DMS153 treated with DMSO at 0.1 percent for 48 hours (cell line): ENCODE data around the gene SHC2.

ENCODE experiments used
- DNase-seq: peaks from one replicate; lab custom pipeline; 2025; ENCODE audit not compliant: unreplicated experiment; lab: John Stamatoyannopoulos, UW

The SHC2 gene

DNA sequence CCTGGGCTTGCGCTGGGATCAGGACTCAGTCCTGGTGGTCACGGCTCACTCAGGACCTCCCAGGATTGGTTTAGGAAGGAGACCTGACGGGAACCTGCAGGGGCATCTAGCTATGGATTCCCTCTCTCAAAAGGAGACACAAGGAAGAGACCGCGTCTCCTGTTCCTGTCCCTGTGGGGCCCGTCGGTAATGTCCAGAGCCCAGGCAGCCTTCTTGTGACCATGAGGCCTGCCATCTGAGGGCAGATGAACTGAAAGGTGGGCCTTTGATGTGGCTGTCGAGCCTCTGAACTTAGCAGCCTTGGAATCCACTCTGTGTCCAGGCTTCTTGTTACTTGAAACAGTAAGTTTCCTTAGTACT is 84.7 kb downstream of the SHC2 start:
- DNase-seq, result no peak

DNA sequence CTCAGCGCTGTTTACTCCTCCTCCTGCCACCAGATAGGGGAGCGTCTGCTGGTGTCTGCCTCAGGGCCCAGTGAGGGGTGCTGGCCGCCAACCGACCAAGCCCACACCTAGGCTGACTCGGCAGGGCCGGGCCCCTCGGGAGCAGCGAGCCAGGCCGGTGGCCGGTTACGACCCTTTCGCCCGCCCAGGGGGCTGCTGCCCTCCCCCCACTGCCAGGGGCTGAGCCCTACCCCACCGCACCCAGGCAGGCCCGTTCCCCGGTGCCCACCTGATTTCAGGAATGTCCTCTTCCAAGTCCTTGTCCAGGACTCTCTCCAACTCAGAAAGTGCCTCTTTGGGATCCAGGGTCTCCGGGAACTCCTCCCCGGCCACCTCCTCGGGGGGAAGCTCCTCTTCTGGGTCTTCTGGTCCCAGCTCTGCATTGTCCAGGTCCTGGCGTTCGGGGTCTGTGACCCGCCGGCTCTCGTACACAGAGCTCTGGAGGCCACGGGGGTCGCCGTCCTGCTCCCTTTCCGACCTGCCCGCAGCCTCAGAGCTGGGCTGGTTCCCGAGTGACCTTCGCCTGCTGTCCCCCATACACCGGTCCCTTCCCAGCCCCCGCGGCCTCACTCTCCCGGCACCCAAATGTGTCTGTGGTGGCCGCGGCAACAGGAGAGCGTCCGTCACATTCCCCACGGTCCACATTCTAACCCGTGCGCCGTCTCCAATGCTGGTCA is 85.3 kb downstream of the SHC2 start:
- DNase-seq, result no peak

DNA sequence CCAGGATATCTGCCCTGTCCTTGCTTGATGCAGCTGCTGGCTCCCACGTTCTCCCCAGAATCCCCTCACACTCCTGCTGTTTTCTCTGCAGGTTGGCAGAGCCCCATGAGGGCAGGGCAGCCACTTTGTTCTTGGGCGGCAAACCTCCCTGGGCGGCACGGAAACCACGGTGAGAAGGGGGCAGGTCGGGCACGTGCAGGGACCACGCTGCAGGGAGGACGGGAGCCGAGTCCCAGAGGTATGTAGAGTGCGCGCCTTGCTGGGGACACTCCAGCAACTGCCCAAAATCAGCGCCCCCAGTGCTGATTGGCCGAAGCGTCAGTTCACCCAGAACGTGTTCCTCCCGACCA is 86.0 kb downstream of the SHC2 start:
- no peak for DNase-seq

DNA sequence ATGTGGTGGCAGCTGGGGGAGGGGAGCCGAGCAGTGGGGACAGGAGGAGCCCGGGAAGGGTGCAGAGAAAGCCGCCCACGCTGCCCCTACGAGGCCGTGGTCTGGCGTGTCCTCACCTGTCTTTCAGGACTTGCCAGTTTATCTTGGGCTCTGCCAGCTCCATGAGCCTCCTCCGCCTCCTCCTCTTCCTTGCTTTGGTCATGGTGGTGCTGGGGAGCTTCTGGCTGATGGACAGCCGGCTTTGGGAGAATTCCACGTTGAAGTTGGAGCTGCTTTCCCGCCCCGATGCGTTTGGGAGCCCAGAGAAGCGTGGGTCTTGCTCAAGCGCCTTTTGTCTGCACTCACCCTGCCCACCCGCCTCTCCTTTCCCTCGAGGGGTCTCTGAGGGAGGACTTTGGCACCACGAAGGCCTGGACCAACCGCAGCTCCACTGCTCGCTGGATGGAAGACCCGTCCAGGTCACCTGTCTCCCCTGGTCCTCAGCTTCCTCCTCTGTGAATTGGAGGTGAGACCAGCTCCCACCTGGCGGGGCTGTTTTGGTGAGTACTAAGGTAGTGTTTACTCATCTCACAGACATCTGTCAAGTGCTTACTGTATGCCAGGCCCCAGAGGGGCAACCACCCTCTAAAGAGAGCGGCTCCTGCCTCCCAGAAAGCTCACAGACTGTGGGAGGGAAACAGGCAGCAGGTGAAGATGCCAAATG is 86.5 kb downstream of the SHC2 start:
- DNase-seq, result peak; percentile 29

DNA sequence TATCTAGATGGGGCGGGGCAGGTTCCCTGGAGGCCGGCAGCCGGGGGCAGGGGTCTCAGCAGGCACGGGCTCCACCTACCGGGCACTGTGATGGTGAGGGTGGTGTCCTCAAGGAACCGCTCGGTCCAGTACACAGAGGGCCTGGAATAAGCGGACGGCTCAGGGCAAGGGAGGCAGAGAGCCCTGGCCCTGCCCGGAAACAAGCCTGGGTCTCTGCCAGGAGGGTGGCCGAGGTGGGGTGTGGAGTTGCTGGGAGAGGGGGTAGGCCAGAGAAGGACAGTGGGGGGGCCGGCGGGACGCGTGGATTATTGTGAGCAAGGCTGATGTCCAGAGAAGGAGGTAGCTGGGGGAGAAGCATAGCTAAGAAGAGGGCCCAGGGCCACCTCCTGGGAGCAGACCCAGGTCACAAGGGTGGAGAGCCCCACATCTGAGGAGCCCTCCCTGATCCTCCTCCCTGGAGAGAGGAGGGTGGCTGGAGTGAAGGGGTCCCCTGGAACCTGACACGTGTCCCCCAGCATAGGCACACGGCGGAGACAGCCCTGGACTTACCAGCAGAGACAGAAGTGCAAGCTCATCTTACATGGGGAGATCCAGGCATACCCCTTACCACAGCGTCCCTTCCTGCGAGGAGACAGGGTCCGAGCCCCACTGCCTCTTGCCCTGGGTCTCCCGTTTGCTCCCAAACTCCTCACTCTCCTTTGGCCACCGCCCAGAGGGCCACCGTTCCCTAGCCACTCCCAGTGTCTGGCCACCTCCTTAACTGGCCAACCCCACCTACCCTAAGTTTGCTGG is 87.2 kb downstream of the SHC2 start:
- DNase-seq, result no peak

DNA sequence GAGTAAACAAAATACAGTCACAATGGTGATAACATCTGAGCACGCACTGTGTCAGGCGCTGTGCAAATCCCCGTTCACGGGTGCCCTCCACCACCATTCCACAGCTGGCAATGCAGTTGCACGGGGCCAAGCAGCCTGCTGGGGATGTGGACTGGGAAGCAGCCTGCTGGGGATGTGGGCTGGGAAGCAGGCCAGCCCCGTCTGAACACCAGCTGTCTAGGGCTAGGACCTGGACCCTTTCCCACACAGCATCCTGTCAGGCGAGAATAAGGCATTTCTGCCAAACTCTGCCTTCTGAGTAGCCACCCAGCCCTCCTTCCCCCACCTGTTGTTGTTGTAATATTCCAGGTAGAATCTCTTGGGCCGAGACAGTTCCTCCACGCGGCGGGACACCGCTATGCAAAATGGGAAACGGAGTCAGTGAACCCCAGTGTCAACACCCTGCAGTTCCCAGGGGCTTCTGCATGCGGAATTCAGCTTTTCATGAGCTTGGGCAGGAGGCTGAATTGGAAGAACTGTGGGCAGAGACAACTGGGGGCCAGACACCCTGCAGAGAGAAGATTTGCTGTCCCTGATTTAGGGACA is 88.4 kb downstream of the SHC2 start:
- no peak for DNase-seq

DNA sequence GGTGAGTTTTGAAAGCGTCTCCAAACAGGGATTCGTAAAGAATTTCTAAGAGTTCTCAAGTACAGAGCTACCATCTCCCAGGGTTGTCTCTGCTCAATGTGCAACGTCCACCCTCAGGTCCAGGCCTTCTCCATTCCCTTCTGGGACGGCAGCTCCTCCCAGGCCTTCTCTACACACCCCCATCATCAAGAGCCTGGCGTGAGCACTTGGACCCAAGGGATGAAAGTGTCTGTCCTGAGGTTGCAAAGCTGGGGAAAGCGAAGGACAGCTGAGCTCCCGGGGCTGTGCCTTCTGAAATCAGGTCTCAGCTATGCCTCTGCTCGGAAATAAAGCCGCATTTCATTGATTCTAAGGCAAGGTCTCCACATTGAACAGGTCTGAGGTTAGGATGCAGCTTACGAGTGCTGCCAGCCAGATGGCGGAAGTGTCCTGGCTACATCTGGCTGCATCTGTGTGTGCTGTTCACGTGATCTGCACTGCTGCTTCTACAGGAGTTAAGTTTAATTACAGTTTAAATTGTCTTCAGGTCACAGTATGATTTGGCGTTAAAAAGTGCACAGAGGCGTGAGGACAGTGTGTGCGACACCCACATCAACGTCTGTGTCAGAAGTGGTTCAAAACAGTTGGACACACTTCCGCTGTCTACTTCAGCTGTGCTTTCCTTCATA is 89.2 kb downstream of the SHC2 start:
- DNase-seq, result no peak

DNA sequence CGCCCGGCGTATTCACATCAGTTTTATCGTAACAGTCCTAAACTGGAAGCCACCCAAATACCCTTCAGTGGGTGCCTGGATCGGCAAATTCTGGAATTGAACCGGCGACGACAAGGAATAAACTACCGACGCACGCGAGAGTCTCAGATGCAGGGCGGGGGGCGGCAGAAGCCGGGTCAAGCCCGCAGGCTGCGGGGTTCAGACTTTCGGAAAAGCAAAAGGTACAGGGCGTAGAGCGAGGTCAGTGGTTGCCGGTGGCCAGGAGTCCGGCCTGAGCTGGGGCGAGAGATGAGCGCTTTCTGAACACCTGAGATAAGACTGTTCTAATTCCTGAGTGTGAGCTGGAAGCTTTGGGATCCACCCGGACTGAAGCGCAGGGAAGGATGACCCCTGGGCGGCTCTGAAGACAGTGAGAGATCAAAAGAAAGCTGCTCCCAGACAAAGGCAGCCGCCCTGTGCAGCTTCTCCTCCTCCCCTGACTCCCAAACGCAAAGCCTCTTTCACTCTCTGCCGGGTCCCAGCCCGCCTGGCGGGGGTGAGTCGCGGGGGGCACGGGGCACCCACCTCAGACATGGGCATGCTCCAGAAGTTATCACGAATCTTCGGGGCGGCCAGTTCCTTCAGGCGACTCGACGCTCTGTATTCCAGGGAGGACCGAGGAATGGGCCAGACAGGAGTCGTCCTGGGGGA is 90.0 kb downstream of the SHC2 start:
- DNase-seq, result no peak

DNA sequence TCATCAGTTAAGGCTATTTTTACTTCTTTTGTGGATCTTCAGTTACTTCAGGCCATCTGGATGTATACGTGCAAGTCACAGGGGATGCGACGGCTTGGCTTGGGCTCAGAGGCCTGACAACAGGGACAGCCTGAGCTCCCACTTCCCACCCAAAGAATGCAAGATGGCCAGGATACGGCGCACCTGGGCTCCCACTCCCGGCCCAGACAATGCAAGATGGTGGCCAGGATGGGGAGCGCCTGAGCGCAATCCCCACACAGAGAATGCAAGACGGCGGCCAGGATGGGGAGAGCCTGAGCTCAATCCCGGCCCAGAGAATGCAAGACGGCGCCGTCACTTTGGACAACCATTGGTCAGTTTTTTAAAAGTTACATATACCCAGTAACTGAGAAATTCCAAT is 91.0 kb downstream of the SHC2 start:
- no peak for DNase-seq

DNA sequence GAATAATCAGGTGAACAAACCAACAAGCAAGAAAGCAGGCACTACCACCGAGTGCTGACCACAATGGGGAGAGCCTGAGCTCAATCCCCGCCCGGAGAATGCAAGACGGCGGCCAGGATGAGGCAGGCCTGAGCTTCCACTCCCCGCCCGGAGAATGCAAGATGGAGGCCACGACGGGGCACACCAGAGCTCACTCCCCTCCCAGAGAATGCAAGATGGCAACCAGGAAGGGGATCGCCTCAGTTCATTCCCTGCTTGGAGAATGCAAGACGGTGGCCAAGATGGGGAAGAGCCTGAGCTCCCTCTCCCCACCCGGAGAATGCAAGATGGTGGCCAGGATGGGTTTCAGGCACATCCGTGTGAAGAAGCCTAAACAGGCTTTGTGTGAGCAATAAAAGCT is 91.6 kb downstream of the SHC2 start:
- no peak for DNase-seq

DNA sequence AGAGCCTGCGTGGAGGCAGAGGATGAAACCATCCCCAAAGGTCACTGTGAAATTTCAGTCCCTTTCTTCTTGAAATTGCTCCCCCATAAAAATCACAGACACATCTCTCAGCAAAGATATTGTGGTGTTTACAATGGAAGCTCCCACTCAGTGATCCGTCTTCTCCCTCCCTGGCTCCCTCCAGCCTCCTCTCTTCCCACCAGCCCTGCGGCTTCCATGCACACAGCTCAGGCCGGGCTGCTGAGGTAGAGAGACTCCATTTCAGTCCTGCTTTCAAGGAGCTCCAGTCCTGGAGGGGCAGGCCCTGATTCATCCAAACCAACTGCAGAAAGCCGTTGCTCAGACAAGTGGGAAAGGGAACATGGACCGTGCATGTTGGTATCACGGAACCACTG is 92.2 kb downstream of the SHC2 start:
- DNase-seq, result no peak

DNA sequence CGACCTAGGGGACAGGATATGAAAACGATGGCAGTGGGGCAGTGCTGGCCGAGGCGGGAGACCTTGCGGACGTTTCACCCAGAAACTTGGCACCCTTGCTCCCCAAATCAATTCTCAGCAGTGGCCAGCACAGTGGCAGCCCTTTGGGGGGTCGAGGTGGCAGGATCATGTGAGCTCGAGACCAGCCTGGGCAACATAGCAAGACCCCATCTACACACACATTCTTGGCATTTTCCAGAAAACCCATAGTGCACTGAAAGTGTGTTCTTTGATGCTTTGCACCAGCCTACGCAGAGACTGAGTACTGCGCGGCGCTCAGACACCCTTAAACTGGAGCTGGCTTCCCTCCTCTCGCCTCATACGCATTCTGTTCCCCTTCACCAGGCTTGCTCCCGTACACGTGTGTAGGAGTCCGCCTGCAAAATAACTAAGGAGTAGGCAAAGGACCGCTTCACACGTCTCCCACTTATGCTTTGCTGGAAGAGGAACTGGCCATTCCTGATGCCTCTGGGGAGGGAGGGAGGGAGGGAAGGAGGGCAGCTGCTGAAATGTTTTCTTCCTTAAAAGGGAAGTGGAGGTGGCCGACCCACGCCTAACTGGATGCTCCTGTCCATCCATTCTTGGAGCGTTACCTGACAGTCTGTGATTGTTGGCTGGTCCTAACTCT is 92.7 kb downstream of the SHC2 start:
- DNase-seq, result no peak

DNA sequence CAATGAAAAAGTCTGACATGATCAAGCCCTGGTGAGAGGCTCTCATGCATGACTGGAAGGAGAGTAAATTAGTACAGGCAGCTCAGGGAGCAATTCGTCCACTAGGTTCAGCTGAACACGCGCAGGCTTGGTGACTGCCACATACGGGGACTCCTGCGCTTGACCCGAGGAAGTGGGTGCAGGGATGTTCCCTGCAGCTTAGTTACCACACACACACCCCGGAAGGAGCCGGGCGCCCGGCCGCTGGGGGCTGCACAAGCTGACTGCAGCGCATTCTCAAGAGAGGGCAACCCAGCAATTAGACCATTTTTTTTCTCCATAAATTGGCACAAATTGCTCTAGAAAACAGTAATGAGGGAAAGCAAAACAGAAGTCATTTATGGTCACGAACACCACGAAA is 93.3 kb downstream of the SHC2 start:
- no peak for DNase-seq

DNA sequence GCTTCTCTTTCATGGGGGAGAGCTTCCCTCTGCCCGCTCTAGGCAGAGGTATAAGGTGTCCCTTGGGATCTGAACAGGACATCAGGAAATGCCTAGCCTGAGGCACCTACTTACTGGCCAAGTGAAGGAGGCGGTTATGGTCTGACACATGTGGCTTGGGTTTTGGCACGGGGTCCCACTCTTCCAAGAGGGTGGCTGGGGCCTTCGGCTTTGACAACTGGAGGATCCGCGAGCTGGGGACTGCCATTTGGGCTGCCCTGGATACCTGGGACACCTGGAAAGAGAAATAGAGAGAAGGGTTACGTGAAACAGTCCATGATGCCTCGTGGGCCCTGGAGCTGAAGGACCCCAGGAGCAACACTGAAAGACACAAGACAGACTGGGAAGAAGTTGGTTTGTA is 93.9 kb downstream of the SHC2 start:
- no peak for DNase-seq
